GM12874 (cell line): ENCODE results near the gene DEPDC1B.

Source experiments
- TF ChIP-seq, protein P1 (sequence below): IDR thresholded peaks from 2 replicates; pipeline ENCODE4 v1.5.1; 2011; ENCODE audit warnings: low read depth, mild to moderate bottlenecking, control low read depth, low read length, moderate library complexity; ENCODE audit not compliant: insufficient read depth

DEPDC1B gene

DNA sequence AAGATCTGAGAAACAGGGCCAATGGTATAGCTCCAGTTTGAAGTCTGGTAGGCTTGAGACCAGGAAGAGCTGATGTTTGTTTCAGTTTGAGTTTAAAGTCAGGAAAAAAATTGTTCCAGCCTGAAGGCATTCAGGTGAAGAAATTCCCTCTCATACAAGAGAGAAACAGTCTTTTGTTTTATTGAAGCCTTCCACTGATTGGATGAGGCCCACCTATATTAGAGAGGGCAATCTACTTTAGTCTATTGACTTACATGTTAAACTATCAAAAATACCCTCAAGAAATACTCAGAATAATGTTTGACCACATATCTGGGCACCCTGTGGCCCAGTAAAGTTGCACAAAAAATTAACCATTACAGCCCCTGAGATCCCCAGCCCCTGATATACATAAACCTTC lies 5.2 kb upstream of the DEPDC1B start:
- TF ChIP-seq, protein P1, sequence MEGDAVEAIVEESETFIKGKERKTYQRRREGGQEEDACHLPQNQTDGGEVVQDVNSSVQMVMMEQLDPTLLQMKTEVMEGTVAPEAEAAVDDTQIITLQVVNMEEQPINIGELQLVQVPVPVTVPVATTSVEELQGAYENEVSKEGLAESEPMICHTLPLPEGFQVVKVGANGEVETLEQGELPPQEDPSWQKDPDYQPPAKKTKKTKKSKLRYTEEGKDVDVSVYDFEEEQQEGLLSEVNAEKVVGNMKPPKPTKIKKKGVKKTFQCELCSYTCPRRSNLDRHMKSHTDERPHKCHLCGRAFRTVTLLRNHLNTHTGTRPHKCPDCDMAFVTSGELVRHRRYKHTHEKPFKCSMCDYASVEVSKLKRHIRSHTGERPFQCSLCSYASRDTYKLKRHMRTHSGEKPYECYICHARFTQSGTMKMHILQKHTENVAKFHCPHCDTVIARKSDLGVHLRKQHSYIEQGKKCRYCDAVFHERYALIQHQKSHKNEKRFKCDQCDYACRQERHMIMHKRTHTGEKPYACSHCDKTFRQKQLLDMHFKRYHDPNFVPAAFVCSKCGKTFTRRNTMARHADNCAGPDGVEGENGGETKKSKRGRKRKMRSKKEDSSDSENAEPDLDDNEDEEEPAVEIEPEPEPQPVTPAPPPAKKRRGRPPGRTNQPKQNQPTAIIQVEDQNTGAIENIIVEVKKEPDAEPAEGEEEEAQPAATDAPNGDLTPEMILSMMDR: no peak

DNA sequence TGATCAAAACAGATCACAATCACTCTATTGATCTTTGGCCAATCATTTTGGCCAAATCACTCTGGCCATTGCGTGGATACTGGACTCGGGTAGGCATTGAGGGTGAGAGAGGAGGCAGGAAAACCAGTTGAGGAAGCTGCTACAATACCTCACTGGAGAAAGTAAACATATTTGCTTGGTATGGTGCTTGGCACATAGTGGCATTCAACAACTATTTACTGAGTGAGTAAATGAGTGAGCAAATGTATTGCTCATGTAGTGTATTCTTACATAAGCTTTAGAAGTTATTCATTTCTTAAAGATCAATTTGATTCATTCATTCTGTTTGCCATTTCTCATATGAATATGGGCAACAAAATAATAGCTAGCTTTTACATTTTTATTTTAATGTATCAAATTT lies 4.0 kb upstream of the DEPDC1B start:
- TF ChIP-seq, protein P1: no peak

DNA sequence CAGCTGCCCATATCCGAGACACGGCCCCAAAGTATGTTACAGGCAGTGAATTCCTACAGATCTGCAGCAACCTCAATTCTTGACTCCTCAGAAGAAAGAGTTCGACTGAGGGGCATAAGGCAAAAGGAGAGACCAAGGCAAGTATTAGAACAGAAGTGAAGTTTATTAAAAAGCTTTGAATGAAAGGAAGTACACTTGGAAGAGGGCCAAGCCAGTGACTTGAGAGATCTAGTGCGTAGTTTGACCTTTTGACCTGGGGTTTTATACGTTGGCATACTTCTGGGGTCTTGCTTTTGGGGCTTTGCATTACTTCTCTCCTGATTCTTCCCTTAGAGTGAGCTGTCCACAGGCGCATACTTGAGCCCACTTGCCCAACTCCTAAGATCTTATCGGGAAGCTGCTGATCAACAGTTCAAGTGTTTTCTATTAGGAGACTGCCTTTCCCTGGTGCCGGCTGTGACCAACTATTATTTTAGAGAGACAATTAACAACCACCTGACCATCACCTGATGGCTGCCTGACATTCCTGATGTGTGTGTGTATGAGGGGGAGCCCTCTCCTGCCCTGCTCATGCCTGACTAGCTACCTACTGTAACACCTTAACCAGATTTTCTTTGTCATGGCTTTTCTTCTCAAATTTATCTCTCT lies 1.5 kb upstream of the DEPDC1B start:
- TF ChIP-seq, protein P1: no peak

DNA sequence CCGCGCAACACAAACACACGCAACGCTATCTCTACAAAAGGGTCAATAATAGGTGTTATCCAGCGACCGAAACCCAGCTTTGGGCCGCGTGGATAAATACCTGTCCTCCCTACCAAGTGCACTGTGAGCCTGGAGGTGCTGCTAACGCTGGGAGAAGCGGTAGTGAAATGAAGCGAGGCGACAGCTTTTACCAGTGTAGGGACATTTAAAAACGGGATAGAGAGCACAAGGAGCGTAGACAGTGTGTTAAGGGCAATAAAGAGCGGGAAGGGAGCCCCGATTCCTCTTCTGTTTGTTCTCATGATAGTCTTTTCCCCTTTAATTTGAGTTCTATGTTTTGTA lies 421 bp upstream of the DEPDC1B start:
- TF ChIP-seq, protein P1: no peak

DNA sequence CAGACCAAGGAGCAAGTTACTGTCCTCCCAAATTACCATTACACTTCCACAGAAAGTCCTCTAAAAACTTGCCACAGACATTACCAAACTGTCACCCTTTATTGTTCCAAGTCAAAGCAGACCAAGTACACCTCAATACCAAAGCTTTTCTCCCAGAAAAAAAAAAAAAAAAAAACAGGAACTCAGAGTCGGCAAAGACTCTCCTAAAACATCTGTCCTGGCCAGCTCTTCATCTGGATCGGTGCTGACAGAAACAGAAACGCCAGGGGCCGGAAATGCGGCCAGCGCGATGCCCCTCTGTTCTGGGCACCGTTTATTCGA lies 718 bp downstream of the DEPDC1B start:
- TF ChIP-seq, protein P1: no peak

DNA sequence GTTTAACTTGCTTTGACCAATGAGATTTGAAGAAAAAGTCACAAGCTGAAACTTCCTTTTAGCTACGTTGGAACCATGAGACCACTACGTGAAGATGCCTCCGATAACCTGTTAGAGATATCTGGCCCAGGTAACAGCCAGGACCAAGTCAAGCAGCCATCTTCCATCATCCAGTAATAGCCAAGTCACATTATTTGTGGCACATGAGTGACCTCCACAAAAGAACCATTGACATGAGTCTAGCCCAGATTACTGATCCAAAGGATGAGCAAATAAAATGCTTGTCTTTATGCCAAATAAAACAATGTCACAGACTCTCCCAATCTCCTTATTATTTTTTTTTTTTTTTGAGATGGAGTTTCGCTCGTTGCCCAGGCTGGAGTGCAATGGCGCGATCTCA lies 1.6 kb downstream of the DEPDC1B start:
- TF ChIP-seq, protein P1: no peak

DNA sequence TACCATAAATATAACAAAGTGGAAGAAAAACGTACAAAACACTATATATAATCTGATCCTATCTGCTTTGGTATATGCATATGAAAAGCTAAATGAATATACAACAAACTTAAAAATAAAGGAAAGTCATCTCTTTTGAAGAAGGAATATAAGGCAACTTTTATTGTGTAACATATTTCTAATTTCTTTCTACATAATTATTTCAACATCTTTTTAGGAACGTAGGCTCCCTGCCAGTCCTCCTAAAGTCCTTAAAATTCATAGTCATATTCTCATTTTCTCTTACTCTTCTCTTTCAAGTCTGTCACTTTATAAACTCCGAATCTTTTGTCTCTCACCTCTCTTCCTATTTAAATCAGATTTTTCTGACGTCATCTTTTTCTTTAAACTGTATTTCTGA lies 9.6 kb downstream of the DEPDC1B start:
- TF ChIP-seq, protein P1: no peak

DNA sequence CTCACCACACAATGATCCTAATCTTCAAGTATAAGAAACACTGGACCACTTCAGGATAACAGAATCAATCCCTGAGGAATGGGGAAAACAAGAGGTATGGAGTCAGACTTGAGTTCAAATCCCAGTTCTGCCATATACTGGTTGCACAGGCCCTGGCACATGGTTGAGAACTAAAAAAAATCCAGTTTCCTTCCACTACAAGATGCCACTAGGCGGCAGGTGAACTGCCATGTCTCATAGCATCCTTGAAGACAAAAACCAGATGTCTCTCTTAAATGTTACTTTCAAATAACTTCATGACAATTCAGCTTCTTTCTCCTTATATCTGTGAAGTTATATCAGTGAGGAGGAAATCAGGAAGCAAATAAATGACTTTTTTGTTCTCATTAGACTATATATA lies 11.0 kb downstream of the DEPDC1B start:
- TF ChIP-seq, protein P1: no peak
